Panc1 (cell line): Measurements from ENCODE around the gene NDUFB1. TPM values are rescaled to one million over a fixed set of nuclear protein-coding genes. Genes with fewer than 3 reads are reported as not detected.

Experiments used
- ATAC-seq: fragments of 200-7000 bp; cut with Tn5 transposase; 2 replicates; pipeline ENCODE4 v1.9.1; 2020; ENCODE audit warnings: mild to moderate bottlenecking, moderate library complexity
- BruUV-seq: library from RNA; stranded (reverse); fragments of 400-500 nt; replicated peaks from 2 replicates; lab custom pipeline; 2021; lab: Mats Ljungman, UMichigan
- CTCF ChIA-PET: fragments of 300-600 bp; sonication (Branson Sonifier 250); formaldehyde crosslinking; loops from one replicate; lab custom pipeline; 2022; ENCODE audit warnings: antibody characterized with exemption; lab: Charles Lee
- POLR2A ChIA-PET: fragments of 300-600 bp; sonication (Branson Sonifier 250); formaldehyde crosslinking; loops from one replicate; lab custom pipeline; 2022; ENCODE audit warnings: antibody characterized with exemption; lab: Charles Lee
- DNase-seq: peaks from one replicate; pipeline ENCODE4 v3.0.0-alpha.2; 2010; ENCODE audit warnings: low read depth, low spot score
- H3K27ac ChIP-seq: 2 replicates; pipeline ENCODE4 v1.5.1; 2011; ENCODE audit warnings: mild to moderate bottlenecking, low read length, inconsistent platforms
- H3K27me3 ChIP-seq: fragments of 200-500 bp; sonication (Bioruptor generic); 2 replicates; pipeline ENCODE4 v1.6.0; 2014; ENCODE audit warnings: low read length, inconsistent platforms; ENCODE audit not compliant: control insufficient read depth, insufficient read depth
- H3K36me3 ChIP-seq: fragments of 200-500 bp; sonication (Bioruptor generic); 2 replicates; pipeline ENCODE4 v1.5.1; 2014; ENCODE audit warnings: inconsistent platforms, mild to moderate bottlenecking, low read length, moderate library complexity; ENCODE audit not compliant: control insufficient read depth, insufficient read depth
- H3K4me1 ChIP-seq: 2 replicates; pipeline ENCODE4 v1.5.1; 2011; ENCODE audit warnings: inconsistent platforms, mild to moderate bottlenecking, low read length, moderate library complexity; ENCODE audit not compliant: control insufficient read depth, insufficient read depth
- H3K4me3 ChIP-seq, 2 experiments: 2 replicates each; pipeline ENCODE4 v1.5.1; 2011 to 2012; ENCODE audit warnings: low read depth in 2 of 2, low read length in 2 of 2, mild to moderate bottlenecking in 2 of 2, inconsistent platforms in 1 of 2, moderate library complexity in 1 of 2
- H3K9me3 ChIP-seq: fragments of 200-500 bp; sonication (Bioruptor generic); 2 replicates; pipeline ENCODE4 v1.5.1; 2014; ENCODE audit warnings: low read depth, mild to moderate bottlenecking, inconsistent platforms, low read length, moderate library complexity; ENCODE audit not compliant: control insufficient read depth, insufficient read depth
- CTCF ChIP-seq: fragments of 450-650 bp; IDR thresholded peaks from 2 replicates; pipeline ENCODE4 v1.5.1; 2017; ENCODE audit warnings: mild to moderate bottlenecking
- POLR2AphosphoS5 ChIP-seq: IDR thresholded peaks from 2 replicates; pipeline ENCODE4 v1.6.1; 2012; ENCODE audit warnings: mild to moderate bottlenecking, low read depth, low read length, moderate library complexity
- REST ChIP-seq, 2 experiments: IDR thresholded peaks; 2 replicates each; pipeline ENCODE4 v1.6.1; 2011 to 2012; ENCODE audit warnings: low read depth in 2 of 2, control low read depth in 1 of 2, low read length in 1 of 2, mild to moderate bottlenecking in 1 of 2, moderate library complexity in 1 of 2; ENCODE audit not compliant: insufficient read depth in 1 of 2
- SIN3A ChIP-seq: IDR thresholded peaks from 2 replicates; pipeline ENCODE4 v1.6.1; 2012; ENCODE audit warnings: low read depth, mild to moderate bottlenecking, low read length, moderate library complexity, borderline replicate concordance; ENCODE audit not compliant: insufficient read depth
- TCF7L2 ChIP-seq: IDR thresholded peaks from 2 replicates; pipeline ENCODE4 v1.6.1; 2011; ENCODE audit warnings: mild to moderate bottlenecking, low read depth, low read length, inconsistent platforms
- in situ Hi-C: cut with HindIII; loops from 2 replicates; pipeline ENCODE4 v1.10.0; 2016; ENCODE audit warnings: low sequenced_read_pairs, low pct_unique_long_range_greater_than_20kb
- intact Hi-C: fragments of 100-400 bp; cut with micrococcal nuclease; formaldehyde crosslinking; loops from one replicate; pipeline ENCODE4 v1.10.0; 2022; ENCODE audit not compliant: unreplicated experiment
- total RNA-seq: library from RNA; stranded (reverse); gene quantifications from one replicate; pipeline ENCODE4 v1.2.1, GENCODE V29; 2021; ENCODE audit not compliant: unreplicated experiment

Gene NDUFB1
- total RNA-seq, 1 experiment from 2014 or later, result 126 TPM

GRCh38 chr14:92143309-92143708 is 21.8 kb upstream of the NDUFB1 start:
- Histone ChIP-seq H3K4me3 (no peak overlapping the region), H3K36me3 (peaks cover 30% of the 10 kb centered on the region), H3K27ac (no peak overlapping the region), H3K9me3 (no peaks in the 10 kb centered on the region), H3K4me1 (no peaks in the 10 kb centered on the region), H3K27me3 (no peaks in the 10 kb centered on the region)
- intact Hi-C loops (no loop called here), in situ Hi-C loops (no loop called here)
- ATAC-seq, result no peak
- DNase-seq, result no peak
- ChIA-PET CTCF (no interaction called here), POLR2A (no interaction called here)
- TF ChIP-seq CTCF (no peak), TCF7L2 (no peak), POLR2AphosphoS5 (no peak), SIN3A (no peak), REST (IDR thresholded peaks at IDR 0.05; ENCODE audit: insufficient read depth in 1 of 2, low read depth in 2 of 2, low read length in 1 of 2) (no peak)
- no TSS peak for BruUV-seq

GRCh38 chr14:92135269-92135668 is 13.8 kb upstream of the NDUFB1 start:
- DNase-seq, result no peak

More at GRCh38 chr14:92135269-92135668, 13.8 kb upstream of the NDUFB1 start:
- Histone ChIP-seq H3K4me3 (no peak overlapping the region), H3K27ac (no peak overlapping the region), H3K4me1 (no peaks in the 10 kb centered on the region), H3K27me3 (no peaks in the 10 kb centered on the region), H3K36me3 (peaks cover 34% of the 10 kb centered on the region), H3K9me3 (no peaks in the 10 kb centered on the region)
- POLR2A ChIA-PET, result no interaction called here
- no peak for ATAC-seq
- intact Hi-C loops (no loop called here), in situ Hi-C loops (no loop called here)
- no TSS peak for BruUV-seq
- TF ChIP-seq CTCF (peak; percentile 47; the same call in 1 of the 2 replicates), REST (IDR thresholded peaks at IDR 0.05; ENCODE audit: insufficient read depth in 1 of 2, low read depth in 2 of 2, low read length in 1 of 2) (no peak), TCF7L2 (no peak), POLR2AphosphoS5 (no peak), SIN3A (no peak)
- CTCF ChIA-PET, result no interaction called here
